ENCODE data around the gene ZNF418.
"Not testable (repeated sequence)": the region's sequence is repeated elsewhere in the genome, so short reads cannot be mapped to it uniquely, and the experiment has no call there.

The ZNF418 gene

GRCh38 chr19:57934820-57935665 lies at the start of gene ZNF418:
TSS of gene ZNF418 (minus strand) at chr19:57935402. CDS start at chr19:57933822, 1,580 bp downstream.
- peak; percentile 68 for DNase-seq (ENCODE audit: low spot score)

GRCh38 chr19:57978586-57979289 lies 43.5 kb upstream of the ZNF418 start:
- no peak for DNase-seq (ENCODE audit: low spot score)

DNA sequence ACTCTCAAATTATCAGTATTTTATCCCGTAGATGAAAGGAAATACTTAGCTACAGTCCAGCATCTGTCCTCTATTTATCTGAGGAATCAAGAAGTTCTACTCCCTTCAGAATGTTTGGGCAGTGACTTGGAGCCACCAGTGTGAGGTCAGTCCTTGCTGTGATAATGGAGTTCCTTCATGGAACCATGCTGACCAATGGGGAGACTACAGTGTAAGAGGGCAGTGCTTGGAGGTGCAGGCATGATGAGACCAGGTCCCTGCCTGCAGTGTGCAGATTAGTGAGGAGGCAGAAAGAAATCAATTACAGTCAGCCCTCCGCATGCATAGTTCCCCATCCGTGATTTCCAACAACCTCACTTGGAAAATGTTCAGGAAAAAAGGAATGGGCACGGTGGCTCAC lies 39.2 kb upstream of the ZNF418 start, which contains the start of gene C19orf18:
TSS of gene C19orf18 (minus strand) at position 101 of the 400 bp plus-strand sequence. CDS start 102 bp downstream, outside the sequence.
- DNase-seq (ENCODE audit: low spot score) = no peak

DNA sequence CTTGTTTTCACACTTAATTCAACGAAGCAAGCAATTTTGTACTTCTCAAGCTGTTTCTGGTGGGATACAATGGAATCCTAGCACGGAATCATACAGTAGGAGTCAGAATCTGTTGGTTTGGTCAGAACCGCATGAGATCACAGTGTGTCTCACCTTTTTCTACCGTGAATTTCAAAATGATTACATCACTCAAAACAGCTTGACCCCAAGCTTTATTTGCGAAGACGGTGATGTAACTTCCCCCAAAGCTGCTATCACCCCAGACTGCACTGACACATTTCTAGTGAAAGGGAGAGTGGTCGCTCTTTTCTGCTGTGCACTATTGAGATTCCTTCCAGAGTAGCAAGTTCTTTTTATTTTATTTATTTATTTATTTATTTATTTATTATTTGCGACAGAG lies 29.6 kb upstream of the ZNF418 start:
- no peak for DNase-seq (ENCODE audit: low spot score)

- no peak for DNase-seq (ENCODE audit: low spot score)
These were observed 26.6 kb upstream of the ZNF418 start for GRCh38 chr19:57961785-57962184.

GRCh38 chr19:57954996-57955395 lies 19.8 kb upstream of the ZNF418 start:
- DNase-seq (ENCODE audit: low spot score) = no peak

- DNase-seq (ENCODE audit: low spot score) = no peak
These were observed 14.5 kb upstream of the ZNF418 start for GRCh38 chr19:57949702-57950101.

DNA sequence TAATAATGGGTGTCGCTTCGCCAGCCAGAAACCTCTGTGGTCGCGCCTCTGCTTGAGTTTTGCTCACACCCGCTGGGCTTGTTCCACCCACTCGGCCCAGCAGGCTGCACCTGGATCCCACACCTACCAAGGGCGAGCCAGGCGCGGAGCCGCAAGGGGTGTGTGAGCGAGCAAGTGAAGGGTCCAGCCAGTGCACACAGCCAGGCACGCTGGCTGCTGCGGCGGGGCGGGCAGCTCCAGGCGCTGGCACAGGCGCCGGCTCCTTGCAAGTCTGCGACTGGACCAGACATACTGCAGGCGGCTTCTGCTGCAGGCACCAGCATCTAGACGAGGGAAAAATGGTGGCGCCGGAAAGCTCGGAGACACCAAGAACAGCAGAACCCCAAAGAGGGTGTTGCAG lies 14.1 kb upstream of the ZNF418 start:
- DNase-seq (ENCODE audit: low spot score) = no peak

GRCh38 chr19:57947419-57948134 lies 12.4 kb upstream of the ZNF418 start, which contains the start of gene ZNF256:
TSS of gene ZNF256 (minus strand) at chr19:57947706. CDS start at chr19:57947474, 232 bp downstream.
- DNase-seq (ENCODE audit: low spot score) = peak; percentile 97

- no peak for DNase-seq (ENCODE audit: low spot score)
These were observed 11.9 kb upstream of the ZNF418 start for GRCh38 chr19:57947088-57947418.

GRCh38 chr19:57946316-57946715 lies 11.1 kb upstream of the ZNF418 start:
- DNase-seq (ENCODE audit: low spot score) = no peak

DNA sequence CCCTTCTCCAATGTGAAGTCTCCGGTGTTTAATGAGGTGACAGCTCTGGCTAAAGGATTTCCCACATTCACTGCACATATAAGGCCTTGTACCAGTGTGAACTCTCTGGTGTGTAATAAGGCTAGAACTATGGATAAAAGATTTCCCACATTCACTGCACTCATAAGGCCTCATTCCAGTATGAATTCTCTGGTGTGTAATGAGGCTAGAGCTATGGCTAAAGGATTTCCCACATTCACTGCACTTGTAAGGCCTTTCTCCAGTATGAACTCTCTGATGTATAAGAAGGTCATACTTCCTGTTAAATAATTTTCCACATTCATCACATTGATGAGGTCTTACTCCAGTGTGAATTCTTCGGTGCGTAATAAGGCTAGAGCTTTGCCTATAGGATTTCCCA lies 6.4 kb upstream of the ZNF418 start:
- DNase-seq (ENCODE audit: low spot score) = no peak

DNA sequence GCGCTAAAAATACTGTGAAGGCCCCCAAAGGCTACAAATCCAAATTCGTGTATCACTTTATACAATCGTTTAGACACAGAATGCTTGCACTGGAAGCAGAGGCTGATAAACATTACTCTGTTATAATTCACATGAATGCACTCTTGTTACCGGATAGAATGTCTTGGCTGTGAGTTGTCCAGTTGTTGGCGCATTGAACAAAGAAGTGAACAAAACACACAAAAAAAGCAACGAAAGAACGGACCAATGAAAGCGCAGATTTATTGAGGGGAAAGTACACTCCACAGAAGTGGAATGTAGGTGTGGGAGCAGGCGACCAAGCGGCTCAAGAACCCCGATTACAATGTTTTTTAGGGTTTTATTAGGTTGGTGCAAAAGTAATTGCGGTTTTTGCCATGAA lies 529 bp upstream of the ZNF418 start:
- DNase-seq (ENCODE audit: low spot score) = no peak

DNA sequence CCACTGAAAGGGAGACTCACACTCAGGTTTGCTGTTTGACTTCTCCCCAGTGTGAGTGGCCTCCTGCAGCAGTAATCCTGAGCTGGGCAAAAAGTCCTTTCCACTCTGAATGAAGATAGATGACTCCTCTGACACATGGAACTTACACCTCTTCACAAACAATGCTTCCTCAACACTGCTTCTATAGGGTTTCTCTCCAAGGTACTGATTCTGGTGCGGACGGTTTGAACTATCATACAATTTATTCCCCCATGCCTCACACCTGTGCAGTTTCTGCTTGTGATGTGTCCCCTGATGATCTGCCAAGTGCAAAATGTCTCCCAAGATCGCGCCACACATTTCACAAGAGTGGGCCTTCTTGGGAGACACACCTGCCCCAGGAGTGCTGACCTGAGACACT lies 7.6 kb downstream of the ZNF418 start:
- DNase-seq (ENCODE audit: low spot score) = no peak

GRCh38 chr19:57916168-57916995 lies 18.8 kb downstream of the ZNF418 start, which contains the start of gene ZNF417:
TSS of gene ZNF417 (minus strand) at chr19:57916592. CDS start at chr19:57916411, 181 bp downstream.
- DNase-seq (ENCODE audit: low spot score) = peak; percentile 88

GRCh38 chr19:57914531-57914930 lies 20.7 kb downstream of the ZNF418 start:
- no peak for DNase-seq (ENCODE audit: low spot score)

- no peak for DNase-seq (ENCODE audit: low spot score)
These were observed 27.8 kb downstream of the ZNF418 start for GRCh38 chr19:57907394-57907793.

- DNase-seq (ENCODE audit: low spot score) = no peak
These were observed 29.9 kb downstream of the ZNF418 start for GRCh38 chr19:57905258-57905657.

DNA sequence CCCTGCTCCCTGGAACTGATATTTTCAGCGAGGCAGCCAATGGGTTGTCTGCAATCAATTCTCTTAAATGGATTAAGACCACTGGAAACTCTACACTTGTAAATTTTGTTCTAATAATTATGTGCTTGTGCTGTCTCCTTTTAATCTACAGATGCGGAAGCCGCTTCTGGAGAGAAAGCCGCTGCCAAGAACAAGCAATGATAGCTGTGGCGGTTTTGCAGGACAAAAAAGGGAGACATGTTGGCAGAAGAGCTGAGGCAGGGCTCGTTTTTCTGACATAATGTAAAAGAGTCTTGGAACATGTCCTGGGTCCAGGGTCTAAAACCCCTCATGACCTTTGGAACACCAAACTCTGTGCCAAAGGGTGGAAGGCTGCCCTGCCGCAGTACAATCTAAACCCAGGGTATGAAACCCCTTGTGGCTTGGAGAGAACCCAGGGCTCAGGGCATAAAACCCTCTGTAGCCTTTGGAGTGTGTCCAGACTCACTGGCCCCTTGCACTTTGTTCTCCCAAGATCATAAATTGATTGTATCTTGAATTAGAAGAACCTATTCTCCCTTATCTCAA lies 31.5 kb downstream of the ZNF418 start:
- DNase-seq (ENCODE audit: low spot score) = no peak

DNA sequence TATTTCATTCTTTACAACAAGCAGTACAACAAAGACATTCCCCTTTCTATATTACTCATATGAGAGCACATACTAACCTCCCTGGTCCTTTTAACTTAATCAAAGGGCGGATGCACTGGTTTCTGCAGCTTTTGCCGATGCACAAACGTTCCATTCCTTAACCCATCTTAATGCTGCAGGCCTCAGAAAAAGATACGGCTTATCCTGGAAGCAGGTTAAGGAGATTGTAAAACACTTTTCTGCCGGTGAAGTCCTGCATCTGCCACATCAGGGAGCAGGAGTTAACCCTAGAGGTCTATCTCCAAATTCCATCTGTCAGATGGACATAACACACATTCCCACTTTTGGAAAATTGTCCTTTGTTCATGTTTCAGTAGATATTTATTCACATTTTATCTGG lies 34.9 kb downstream of the ZNF418 start:
- DNase-seq (ENCODE audit: low spot score) = no peak

DNA sequence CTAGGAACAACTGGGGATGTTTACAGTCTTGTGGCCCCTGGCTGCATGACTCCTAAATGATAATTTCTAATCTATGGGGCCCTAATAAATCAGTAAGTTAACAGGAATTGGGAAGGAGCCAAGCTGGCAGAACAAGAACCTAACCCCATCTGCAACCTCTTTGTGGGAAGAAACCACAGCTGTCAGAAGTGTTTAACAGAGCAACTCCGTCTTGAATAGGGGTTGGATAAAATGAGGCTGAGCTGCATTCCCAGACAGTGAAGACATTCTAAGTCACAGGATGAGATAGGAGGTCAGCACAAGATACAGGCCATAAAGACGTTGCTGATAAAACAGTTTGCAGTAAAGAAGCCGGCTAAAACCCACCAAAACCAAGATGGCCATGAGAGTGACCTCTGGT lies 44.5 kb downstream of the ZNF418 start:
- not testable (repeated sequence) for DNase-seq (ENCODE audit: low spot score)
